WI38 (cell line): Measurements from ENCODE around the gene SAMD4B.

Source experiments
- H3K4me3 ChIP-seq: 2 replicates; pipeline ENCODE4 v1.5.1; 2011; ENCODE audit warnings: low read depth, mild to moderate bottlenecking, control low read depth, low read length
- TF ChIP-seq, protein P1 (sequence below): IDR thresholded peaks from 2 replicates; pipeline ENCODE4 v1.5.1; 2012; ENCODE audit warnings: low read depth, mild to moderate bottlenecking, control low read depth, low read length

Gene SAMD4B

DNA sequence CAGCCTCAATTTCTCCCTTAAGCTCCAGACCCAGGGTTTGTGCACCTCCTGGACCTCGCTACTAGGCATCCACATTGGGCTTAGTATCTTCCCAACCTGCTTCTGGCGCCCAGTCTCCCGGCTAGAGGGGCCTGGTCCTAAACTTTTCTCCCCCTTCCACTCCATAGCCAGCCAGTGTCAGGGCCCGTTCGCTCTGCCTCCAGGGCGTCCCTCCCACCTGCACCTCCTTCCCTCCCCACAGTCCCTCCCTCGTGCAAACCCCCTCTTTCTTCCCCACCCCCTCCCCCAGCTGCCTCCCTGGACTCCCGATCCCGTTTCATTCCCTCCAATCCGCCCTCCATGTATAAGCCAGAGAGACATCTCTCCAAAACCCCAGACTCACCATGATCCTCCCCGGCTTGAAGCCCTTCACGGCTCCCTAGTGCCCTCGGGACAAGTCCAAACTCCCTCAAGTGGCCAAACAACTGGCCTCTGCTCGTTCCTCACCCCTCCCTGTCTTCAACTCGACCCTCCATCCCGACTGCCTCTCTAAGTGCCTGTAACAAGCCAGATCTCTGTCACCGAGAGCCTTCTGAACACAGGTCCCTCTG lies 997 bp upstream of the SAMD4B start:
- TF ChIP-seq, protein P1, sequence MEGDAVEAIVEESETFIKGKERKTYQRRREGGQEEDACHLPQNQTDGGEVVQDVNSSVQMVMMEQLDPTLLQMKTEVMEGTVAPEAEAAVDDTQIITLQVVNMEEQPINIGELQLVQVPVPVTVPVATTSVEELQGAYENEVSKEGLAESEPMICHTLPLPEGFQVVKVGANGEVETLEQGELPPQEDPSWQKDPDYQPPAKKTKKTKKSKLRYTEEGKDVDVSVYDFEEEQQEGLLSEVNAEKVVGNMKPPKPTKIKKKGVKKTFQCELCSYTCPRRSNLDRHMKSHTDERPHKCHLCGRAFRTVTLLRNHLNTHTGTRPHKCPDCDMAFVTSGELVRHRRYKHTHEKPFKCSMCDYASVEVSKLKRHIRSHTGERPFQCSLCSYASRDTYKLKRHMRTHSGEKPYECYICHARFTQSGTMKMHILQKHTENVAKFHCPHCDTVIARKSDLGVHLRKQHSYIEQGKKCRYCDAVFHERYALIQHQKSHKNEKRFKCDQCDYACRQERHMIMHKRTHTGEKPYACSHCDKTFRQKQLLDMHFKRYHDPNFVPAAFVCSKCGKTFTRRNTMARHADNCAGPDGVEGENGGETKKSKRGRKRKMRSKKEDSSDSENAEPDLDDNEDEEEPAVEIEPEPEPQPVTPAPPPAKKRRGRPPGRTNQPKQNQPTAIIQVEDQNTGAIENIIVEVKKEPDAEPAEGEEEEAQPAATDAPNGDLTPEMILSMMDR, result no peak
- peak overlapping the region; percentile 66 for H3K4me3 ChIP-seq

DNA sequence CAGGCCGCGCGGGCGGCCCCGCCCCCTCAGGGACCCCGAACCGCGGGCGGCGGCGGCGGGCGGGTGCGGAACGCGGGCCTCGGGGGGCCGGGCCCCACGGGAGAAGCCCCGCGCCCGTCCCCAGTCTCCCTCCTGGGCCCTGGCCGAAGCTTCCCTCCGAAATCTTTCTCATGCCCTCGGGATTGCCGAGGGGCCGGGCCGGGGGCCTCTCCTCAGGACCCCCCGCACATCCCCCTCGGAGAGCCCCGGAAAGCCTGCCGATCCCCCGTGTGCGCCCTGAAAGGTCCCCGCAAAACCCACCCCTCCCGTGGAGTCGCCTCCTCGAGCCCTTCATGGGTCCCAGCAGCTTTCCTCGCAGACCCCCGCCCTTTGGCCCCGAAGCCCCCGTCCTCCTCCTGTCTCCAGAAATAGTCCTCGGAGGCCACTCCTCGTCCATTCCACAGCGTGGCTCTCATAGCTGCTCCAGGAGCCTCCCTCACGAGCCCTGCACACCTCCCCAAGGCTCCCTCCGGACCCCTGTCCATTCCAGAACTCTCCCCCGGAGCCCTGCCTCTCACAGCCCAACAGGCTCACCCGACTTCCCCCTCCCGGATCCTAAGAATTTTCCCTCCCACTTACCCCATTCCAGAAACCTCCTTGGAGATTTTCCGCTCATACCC lies 555 bp downstream of the SAMD4B start:
- peak overlapping the region; percentile 89 for H3K4me3 ChIP-seq
- TF ChIP-seq, protein P1, result no peak

DNA sequence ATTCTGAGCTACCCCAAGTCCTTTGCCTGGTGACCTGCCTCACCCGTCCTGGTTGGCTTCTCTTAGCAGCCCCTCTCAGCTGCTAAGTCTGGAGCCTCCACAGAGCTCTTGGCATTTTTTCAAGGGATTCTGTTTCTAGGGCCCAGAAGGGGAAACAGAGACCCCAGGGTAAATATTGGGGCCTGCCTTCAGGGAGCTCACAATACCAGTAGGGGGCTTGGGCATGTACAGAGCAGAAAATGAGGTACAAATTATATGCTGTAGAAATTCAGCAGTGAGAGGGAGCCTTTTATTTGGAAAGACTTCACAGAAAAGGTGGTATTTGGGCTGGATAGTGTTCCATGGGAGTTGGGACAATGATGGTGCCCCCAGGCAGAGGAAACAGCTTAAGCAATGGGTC lies 3.7 kb downstream of the SAMD4B start:
- no peak overlapping the region for H3K4me3 ChIP-seq
- TF ChIP-seq, protein P1, result no peak

DNA sequence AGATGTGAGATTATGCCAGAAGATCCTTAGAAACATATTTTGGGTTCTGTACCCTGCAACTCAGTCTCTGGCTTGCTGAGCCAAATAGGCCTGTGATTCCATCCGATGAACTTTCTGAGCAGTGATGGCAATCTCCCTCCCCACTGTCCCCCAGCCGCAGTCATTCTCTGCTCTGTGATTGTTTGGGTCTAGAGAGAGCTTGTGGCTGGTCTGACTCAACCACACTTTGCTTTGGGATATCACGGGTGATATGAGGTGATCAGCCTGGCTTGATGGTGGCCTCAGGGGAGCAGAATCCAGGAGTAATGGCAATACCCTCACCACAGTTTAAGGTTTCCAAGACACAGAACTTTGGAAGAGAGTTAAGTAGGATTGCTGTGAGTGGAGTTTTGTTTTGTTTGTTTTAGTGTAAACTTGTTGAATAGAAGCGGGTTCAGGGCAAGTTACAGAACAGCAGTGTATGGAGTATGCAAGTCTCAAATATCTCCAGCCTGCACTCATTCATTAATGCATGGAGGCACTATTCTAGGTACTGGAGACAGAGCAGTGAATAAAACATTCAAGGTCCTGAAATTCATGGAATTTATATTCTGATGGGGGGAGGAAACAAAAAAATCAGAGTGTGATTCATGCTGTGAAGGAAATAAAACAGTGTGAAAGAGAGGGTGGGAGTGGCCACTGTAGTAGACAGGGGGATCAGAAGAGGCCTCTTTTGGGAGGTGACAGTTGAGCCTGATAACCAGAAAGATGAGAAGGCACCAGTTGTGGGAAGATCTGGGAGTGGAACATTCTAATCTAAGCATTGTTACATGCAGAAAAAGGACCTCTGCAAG lies 5.3 kb downstream of the SAMD4B start:
- H3K4me3 ChIP-seq, result no peak overlapping the region
- TF ChIP-seq, protein P1, result no peak

DNA sequence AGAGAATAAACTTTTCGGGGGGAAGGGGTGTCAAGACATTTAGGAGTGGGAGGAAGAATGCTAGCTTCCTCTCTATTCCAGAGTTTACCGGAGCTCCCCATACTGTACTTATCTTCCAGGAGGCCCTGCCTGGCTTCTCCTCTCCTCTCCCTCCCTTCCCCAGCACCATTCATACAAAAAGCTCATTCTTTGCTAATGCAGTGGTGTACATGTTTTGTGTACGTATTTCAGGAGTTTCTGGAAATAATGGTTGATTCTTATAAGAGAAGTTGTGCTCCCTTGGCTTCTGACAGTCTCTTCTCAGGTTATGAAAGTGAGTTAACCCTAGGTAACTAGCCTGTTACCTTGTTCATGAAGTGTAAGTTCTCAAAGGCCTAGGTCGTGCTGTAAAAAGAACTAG lies 7.1 kb downstream of the SAMD4B start:
- no peak overlapping the region for H3K4me3 ChIP-seq
- TF ChIP-seq, protein P1, result no peak

DNA sequence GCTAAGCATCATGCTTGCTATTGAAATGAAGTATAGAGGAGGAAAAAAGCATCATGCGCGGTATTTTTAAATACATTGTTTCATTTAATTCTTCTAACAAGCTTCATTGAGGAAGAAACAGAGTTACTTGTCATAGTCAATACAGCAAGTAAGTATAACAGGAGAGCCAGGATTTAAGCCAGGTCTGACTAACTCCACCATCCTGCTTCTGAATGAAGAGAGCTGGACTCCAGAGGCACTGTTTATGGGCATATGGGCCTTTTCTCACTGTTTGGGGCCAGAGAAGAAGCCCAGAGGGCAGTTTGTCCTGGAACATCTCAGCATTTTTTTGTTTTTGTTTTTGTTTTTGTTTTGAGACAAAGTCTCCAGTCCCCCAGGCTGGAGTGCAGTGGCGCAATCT lies 7.9 kb downstream of the SAMD4B start:
- TF ChIP-seq, protein P1, result no peak

More for the DNA sequence above, 7.9 kb downstream of the SAMD4B start:
- no peak overlapping the region for H3K4me3 ChIP-seq
